GM12891 (cell line): ENCODE measurements around the gene CCDC34.

Experiments used
- DNase-seq: peaks from one replicate; pipeline ENCODE4 v3.0.0; 2011; ENCODE audit warnings: low spot score; ENCODE audit not compliant: insufficient read length
- FAIRE-seq: peaks from 2 replicates; lab custom pipeline; 2011; peaks lifted over from hg19 to GRCh38; lab: Jason Lieb, UNC
- PAX5 ChIP-seq: IDR thresholded peaks from 2 replicates; pipeline ENCODE4 v1.6.1; 2011; ENCODE audit warnings: low read length, moderate library complexity, mild to moderate bottlenecking; ENCODE audit not compliant: insufficient read depth, severe bottlenecking
- POLR2A ChIP-seq: IDR thresholded peaks from 2 replicates; pipeline ENCODE4 v1.6.1; 2011; ENCODE audit warnings: low read depth, low read length, control low read depth
- POLR2AphosphoS5 ChIP-seq: IDR thresholded peaks from 2 replicates; pipeline ENCODE4 v1.6.1; 2011; ENCODE audit warnings: low read depth, low read length, control low read depth
- POU2F2 ChIP-seq: IDR thresholded peaks from 2 replicates; pipeline ENCODE4 v1.6.1; 2011; ENCODE audit warnings: low read depth, mild to moderate bottlenecking, control low read depth, low read length, moderate library complexity
- SPI1 ChIP-seq: IDR thresholded peaks from 2 replicates; pipeline ENCODE4 v1.6.1; 2011; ENCODE audit warnings: low read depth, low read length, control low read depth
- TAF1 ChIP-seq: IDR thresholded peaks from 2 replicates; pipeline ENCODE4 v1.6.1; 2011; ENCODE audit warnings: low read depth, low read length, control low read depth

The CCDC34 gene

DNA sequence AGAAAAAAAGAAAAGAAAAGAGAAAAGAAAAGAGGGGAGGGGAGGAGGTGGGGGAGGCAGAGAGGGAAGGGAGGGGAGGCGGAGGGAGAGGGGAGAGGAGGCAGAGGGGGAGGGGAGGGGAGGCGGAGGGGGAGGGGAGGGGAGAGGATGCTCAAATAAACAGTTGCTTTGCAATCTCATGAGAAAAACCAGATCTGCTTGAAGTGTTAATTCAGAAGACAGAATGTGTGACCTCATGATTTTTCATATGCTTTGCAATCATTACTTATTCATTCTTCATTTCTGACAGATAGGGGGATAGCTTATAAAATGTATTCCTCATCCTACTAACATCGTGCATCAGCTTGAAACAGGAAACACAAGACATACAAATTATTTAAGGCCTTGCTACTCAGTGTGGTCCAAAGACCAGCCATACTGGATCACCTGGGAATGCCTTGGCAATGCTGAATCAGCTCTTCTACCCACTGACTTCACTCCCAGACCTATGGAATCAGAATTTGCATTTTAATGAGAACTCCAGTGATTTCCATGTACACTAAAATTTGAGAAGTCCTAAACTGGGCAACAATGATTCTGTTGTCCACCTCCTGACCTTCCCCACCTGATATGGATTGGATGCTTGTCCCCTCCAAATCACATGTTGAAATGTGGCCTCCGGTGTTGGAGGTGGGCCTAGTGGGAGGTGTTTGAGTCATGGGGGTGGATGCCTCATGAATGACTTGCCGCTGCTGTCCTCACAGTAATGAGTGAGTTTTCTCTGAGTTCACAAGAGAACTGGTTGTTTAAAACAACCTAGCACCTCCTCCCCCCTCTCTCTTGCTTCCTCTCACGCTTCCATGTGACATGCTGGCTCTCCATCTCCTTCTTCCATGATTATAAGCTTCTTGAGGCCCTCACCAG, 69.2 kb downstream of the CCDC34 start:
- DNase-seq = no peak
- TF ChIP-seq POLR2AphosphoS5 (no peak), SPI1 (no peak), POU2F2 (no peak), PAX5 (no peak), POLR2A (no peak), TAF1 (no peak)
- FAIRE-seq = no peak

DNA sequence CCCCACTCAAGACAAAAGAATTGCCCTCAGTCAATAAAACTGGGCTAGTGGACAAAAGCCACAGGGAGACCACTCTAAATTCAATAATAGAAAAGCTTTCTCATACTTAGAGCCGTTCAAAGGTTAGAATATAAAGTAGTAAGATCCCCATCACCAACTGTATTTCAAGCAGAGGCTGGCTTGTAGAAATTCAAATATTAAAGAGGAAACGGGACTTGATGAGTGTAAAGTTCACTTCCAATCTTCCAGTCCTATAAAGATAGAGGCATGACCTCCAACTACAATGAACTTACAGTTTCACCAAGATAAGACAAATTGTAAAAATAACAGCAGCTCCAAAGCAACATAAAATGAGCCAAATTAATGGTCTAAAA, 70.4 kb downstream of the CCDC34 start:
- TF ChIP-seq TAF1 = no peak
- TF ChIP-seq POLR2A = no peak
- TF ChIP-seq POLR2AphosphoS5 = no peak
- no peak for TF ChIP-seq POU2F2
- no peak for TF ChIP-seq SPI1
- no peak for TF ChIP-seq PAX5
- FAIRE-seq (no peak), DNase-seq (no peak)

DNA sequence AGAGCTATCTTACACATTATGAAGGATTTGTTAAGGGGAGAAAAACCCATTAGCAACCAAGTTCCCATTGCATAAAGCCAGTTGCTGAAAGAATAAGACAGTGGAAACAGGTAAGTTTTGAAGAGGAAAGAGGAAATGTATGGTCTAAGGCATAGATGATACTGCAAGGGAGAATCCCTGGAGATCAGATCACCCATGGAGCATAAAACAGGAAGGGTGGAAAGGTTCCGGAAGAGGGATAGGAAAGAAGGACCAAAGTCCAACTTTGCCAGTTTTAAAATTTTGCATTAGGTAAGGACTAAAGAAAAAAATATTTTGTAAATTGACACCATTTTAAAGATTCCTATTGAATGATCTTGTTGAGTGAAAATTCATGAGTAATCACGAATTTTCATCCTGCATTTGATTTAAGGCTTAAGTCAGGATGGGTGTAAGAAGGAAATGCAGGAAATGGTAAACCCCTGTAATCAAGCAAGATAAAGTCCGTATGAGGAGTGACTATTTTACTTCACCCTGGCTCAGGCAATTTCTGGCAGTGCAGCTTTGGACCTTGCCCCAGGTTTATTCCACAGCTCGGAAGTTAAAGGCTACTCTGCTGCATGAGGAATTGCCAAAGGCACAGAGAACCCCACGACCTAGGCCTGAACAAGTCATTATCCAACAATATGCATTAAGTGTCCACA, 70.9 kb downstream of the CCDC34 start:
- DNase-seq = no peak
- TF ChIP-seq POLR2A = no peak
- no peak for TF ChIP-seq TAF1
- TF ChIP-seq POU2F2 = no peak
- no peak for TF ChIP-seq POLR2AphosphoS5
- TF ChIP-seq PAX5 = no peak
- no peak for TF ChIP-seq SPI1
- no peak for FAIRE-seq

DNA sequence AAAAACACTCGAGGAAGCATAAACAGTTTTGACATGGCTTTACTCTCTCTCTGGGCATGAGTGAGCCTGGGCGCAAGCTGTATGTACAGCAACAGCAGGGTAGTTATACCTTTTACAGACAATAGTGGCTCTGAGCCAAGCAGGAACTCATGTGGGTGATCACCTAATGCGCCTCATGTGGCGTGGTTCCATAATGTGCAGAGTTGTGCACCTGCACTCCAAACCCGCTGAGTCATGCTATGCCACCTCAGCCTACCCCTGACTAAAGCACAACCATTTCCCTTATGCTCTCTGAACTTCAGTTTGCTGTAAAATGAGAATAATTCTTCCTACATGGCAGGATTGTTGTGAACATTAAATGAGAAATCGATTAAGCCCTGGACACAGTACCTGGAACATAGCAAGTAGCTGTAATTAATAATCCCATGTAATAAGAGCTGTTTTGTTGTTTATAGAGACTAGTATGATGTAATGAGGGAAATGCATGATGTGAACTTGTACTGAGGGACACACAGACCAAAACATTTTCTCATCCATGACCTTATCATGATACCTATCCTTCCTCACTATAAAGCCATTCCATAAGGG, 71.6 kb downstream of the CCDC34 start:
- DNase-seq = no peak
- TF ChIP-seq POU2F2 = no peak
- TF ChIP-seq TAF1 = no peak
- no peak for TF ChIP-seq SPI1
- TF ChIP-seq POLR2A = no peak
- no peak for TF ChIP-seq POLR2AphosphoS5
- TF ChIP-seq PAX5 = no peak
- FAIRE-seq = no peak

DNA sequence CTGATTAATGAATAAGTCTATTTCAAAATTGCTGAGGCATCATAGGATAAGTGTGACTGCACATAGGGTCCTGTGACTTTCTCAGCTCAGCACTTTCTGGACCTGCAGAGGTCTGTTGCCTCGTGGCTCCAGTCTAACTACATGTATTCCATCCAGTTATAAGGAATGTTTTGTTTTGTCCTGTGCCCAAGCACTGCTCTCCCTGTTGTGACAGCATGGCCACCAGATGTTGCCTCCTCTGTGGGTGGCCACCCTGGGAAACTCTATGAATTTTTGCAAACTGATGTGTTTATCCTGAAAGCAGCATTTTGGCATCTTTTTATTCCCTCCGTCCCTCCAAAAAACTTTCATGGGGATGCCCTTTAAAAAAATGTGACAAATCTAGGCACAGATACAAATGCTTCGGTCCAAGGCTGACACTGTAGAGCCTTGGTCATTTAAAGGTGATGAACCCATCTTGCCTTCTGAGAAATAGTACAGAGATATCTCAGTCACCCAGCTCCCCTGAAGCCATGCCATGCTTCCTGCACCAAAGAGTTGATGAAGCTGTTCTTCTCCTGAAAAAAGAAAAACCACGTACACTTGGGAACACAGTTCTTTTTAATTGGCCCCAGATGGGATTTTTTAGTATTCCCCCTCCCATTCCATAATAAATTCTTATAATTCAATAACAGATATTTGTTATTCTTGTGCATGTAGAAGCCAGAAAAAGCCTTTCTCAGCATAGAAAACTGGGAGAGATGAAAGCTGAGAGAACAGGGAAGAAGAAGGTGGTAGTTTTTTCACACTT, 72.6 kb downstream of the CCDC34 start:
- TF ChIP-seq PAX5 = no peak
- TF ChIP-seq TAF1 = no peak
- no peak for TF ChIP-seq SPI1
- no peak for TF ChIP-seq POLR2AphosphoS5
- TF ChIP-seq POLR2A = no peak
- TF ChIP-seq POU2F2 = no peak
- no peak for DNase-seq
- FAIRE-seq = no peak
